ENCODE results near the gene CTTN.

CTTN gene

DNA sequence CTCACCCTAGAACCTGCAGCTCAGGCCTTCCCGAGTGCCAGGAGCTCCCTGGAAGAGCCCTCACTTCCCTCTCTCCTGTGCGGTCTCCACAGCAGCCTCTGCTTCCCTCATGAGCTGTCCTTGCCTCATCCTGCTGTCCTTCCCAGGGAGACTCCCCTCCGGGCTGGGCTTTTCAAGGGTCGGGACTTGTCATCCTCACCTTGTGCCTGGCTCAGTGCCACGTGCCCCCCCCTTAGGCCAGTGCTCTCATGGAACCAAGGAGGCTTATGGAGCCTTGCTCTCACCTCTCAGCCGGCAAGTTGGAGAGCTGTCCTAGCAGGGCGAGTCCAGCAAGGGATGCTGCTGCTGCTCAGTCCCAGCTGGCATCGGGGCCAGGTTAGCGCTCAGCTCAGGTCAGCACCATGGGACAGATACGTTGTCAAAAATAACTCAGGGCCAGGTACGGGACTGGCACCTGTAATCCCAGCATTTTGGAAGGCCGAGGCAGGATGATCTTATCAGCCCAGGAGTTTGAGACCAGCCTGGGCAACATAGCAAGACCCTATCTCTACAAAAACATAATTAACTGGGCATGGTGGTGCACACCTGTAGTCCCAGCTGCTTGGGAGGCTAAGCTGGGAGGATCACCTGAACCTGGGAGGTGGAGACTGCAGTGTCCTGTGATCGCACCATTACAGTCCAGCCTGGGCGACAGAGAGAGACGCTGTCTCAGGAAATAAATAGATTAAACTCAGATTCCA is 13.6 kb downstream of the CTTN start:
- H3K27ac Mint-ChIP-seq = no peak overlapping the region
- H3K4me3 Mint-ChIP-seq = no peak overlapping the region
- peaks cover 32% of the 10 kb centered on the region for H3K36me3 Mint-ChIP-seq
- H3K4me1 Mint-ChIP-seq = no peaks in the 10 kb centered on the region
- no peaks in the 10 kb centered on the region for H3K27me3 Mint-ChIP-seq
- H3K9me3 Mint-ChIP-seq = no peaks in the 10 kb centered on the region

GRCh38 chr11:70413151-70413550 is 14.8 kb downstream of the CTTN start:
- Mint-ChIP-seq H3K27ac (no peak overlapping the region), H3K27me3 (no peaks in the 10 kb centered on the region), H3K36me3 (peaks cover 32% of the 10 kb centered on the region)

DNA sequence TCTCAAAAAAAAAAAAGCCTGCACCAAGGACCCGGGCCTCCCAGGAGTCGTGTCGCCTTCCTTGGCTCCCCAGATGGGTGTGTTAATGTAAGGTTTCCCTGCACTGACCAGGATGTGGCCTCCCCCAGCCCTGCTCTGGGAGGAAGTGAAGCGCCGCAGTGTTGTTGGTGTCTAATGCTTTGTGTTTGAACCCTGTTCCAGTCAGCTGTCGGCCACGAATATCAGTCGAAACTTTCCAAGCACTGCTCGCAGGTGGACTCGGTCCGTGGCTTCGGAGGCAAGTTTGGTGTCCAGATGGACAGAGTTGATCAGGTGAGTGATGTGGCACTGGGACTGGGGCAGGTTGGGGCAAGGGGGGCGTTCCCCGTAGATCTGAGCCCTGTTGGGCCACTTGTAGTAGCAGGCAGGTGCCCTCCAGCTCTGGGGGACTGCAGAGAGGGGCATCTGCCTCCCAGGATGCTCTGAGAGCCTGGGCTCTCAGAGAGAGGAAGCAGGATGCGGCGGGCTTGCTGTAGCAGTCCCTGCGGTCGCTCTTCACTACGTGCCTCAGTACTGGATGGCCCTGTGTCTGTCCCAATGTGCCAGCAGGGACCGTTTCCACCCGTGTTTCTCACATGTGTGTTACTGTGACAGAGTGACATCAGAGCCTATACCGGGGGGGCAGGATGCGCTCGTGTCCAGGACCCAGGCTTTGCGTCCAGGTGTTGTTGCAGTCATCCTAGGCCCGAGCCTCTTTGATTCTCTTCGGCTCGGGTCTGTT is 16.2 kb downstream of the CTTN start:
- H3K4me1 Mint-ChIP-seq = no peaks in the 10 kb centered on the region
- H3K27me3 Mint-ChIP-seq = no peaks in the 10 kb centered on the region
- H3K4me3 Mint-ChIP-seq = no peak overlapping the region
- no peak overlapping the region for H3K27ac Mint-ChIP-seq
- peaks cover 29% of the 10 kb centered on the region for H3K36me3 Mint-ChIP-seq
- H3K9me3 Mint-ChIP-seq = no peaks in the 10 kb centered on the region

More at GRCh38 chr11:70413151-70413550, 14.8 kb downstream of the CTTN start:
- H3K9me3 Mint-ChIP-seq = no peaks in the 10 kb centered on the region
- H3K4me1 Mint-ChIP-seq = no peaks in the 10 kb centered on the region
- H3K4me3 Mint-ChIP-seq = no peak overlapping the region

GRCh38 chr11:70415191-70415590 is 16.9 kb downstream of the CTTN start:
- Mint-ChIP-seq H3K27ac (no peak overlapping the region), H3K4me3 (no peak overlapping the region), H3K9me3 (no peaks in the 10 kb centered on the region), H3K36me3 (peaks cover 27% of the 10 kb centered on the region), H3K27me3 (no peaks in the 10 kb centered on the region), H3K4me1 (no peaks in the 10 kb centered on the region)

- Mint-ChIP-seq H3K27ac (no peak overlapping the region), H3K4me3 (no peak overlapping the region), H3K9me3 (no peaks in the 10 kb centered on the region), H3K4me1 (no peaks in the 10 kb centered on the region), H3K36me3 (peaks cover 20% of the 10 kb centered on the region), H3K27me3 (no peaks in the 10 kb centered on the region)
Observed at GRCh38 chr11:70415642-70416395, 17.5 kb downstream of the CTTN start.

GRCh38 chr11:70416881-70417280 is 18.6 kb downstream of the CTTN start:
- Mint-ChIP-seq H3K9me3 (no peaks in the 10 kb centered on the region), H3K36me3 (peaks cover 19% of the 10 kb centered on the region), H3K27ac (no peak overlapping the region), H3K27me3 (no peaks in the 10 kb centered on the region), H3K4me3 (no peak overlapping the region), H3K4me1 (no peaks in the 10 kb centered on the region)

- Mint-ChIP-seq H3K27ac (no peak overlapping the region), H3K9me3 (no peaks in the 10 kb centered on the region), H3K4me1 (no peaks in the 10 kb centered on the region), H3K36me3 (peaks cover 11% of the 10 kb centered on the region), H3K27me3 (no peaks in the 10 kb centered on the region), H3K4me3 (no peak overlapping the region)
Observed at GRCh38 chr11:70418130-70418529, 19.8 kb downstream of the CTTN start.

DNA sequence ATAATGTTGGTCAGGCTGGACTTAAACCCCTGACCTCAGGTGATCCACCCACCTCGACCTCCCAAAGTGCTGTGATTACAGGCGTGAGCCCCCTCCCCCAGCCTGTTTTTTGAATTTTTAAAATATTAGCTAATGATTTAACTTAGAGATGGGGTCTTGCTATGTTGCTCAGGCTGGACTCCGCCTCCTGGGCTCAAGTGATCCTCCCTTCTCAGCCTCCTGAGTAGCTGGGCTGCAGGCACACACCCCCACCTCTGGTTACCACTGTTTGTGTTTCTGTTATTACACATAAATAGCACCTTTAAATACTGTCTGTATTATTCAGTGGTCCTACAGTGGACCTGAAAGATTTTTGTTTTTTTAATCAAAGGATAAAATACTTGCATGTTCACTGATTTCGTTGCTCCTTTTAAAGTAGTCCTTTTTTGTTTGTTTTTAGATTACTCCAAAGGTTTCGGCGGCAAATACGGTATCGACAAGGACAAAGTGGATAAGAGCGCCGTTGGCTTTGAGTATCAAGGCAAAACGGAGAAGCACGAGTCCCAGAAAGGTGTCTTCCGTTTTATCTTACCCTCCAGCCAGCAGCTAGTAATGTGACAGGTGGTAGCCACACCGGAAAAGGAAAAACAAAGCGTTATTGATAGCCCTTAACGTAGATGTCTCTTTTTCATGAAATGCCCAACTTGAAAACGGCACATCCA is 21.1 kb downstream of the CTTN start:
- Mint-ChIP-seq H3K27ac (no peak overlapping the region), H3K27me3 (no peaks in the 10 kb centered on the region), H3K4me1 (no peaks in the 10 kb centered on the region), H3K9me3 (no peaks in the 10 kb centered on the region), H3K36me3 (peaks cover 11% of the 10 kb centered on the region), H3K4me3 (no peak overlapping the region)

- Mint-ChIP-seq H3K4me3 (no peak overlapping the region), H3K27ac (no peak overlapping the region), H3K36me3 (peaks cover 10% of the 10 kb centered on the region), H3K9me3 (no peaks in the 10 kb centered on the region), H3K4me1 (no peaks in the 10 kb centered on the region), H3K27me3 (no peaks in the 10 kb centered on the region)
Observed at GRCh38 chr11:70420008-70420464, 21.7 kb downstream of the CTTN start.

- no peak overlapping the region for H3K4me3 Mint-ChIP-seq
- H3K9me3 Mint-ChIP-seq = no peaks in the 10 kb centered on the region
- peaks cover 5% of the 10 kb centered on the region for H3K36me3 Mint-ChIP-seq
- no peaks in the 10 kb centered on the region for H3K27me3 Mint-ChIP-seq
- no peak overlapping the region for H3K27ac Mint-ChIP-seq
- no peaks in the 10 kb centered on the region for H3K4me1 Mint-ChIP-seq
Observed at GRCh38 chr11:70420496-70420895, 22.2 kb downstream of the CTTN start.

- Mint-ChIP-seq H3K27ac (no peak overlapping the region), H3K9me3 (no peaks in the 10 kb centered on the region), H3K27me3 (no peaks in the 10 kb centered on the region), H3K4me1 (no peaks in the 10 kb centered on the region), H3K36me3 (peaks cover 8% of the 10 kb centered on the region), H3K4me3 (no peak overlapping the region)
Observed at GRCh38 chr11:70421123-70421522, 22.8 kb downstream of the CTTN start.

DNA sequence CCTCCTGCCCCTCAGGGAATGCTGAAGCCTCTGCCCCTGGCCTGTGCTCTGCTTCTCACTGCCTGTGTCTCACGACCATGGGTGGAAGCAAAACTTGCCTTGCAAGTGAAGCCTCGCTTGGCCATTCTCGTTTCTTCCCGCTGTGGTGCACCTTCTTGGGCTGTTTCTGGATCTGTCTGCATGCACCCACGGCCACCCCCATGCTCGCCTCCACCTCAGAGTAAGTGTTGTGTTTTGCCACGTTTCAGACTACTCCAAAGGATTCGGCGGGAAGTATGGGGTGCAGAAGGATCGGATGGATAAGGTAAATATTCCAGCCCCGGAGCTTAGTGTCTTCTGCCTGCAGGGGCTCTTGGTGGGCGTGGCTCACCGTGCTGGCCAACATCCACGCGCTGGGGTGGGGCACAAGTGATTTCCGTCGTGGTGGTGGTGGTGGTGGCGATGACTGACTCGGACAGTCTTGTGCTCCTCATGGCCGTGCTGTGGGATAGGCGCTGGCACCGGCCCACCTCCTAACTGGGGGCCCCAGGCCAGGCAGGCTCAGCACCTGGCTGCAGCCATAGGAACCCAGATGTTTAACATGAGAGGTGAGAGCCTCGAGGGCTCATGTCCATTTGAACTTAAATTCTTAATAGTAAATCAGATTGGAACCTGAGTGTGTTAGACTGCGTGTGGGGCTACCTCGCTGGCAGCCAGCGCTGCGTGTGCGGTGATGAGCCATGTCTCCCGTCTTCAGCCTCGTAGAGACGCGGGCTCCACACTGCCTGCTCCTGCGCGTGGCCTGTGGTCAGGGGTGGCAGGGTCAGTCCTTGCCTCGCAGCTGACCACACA is 24.6 kb downstream of the CTTN start:
- Mint-ChIP-seq H3K4me1 (no peaks in the 10 kb centered on the region), H3K9me3 (no peaks in the 10 kb centered on the region), H3K27ac (no peak overlapping the region), H3K27me3 (no peaks in the 10 kb centered on the region), H3K4me3 (no peak overlapping the region), H3K36me3 (peaks cover 8% of the 10 kb centered on the region)

DNA sequence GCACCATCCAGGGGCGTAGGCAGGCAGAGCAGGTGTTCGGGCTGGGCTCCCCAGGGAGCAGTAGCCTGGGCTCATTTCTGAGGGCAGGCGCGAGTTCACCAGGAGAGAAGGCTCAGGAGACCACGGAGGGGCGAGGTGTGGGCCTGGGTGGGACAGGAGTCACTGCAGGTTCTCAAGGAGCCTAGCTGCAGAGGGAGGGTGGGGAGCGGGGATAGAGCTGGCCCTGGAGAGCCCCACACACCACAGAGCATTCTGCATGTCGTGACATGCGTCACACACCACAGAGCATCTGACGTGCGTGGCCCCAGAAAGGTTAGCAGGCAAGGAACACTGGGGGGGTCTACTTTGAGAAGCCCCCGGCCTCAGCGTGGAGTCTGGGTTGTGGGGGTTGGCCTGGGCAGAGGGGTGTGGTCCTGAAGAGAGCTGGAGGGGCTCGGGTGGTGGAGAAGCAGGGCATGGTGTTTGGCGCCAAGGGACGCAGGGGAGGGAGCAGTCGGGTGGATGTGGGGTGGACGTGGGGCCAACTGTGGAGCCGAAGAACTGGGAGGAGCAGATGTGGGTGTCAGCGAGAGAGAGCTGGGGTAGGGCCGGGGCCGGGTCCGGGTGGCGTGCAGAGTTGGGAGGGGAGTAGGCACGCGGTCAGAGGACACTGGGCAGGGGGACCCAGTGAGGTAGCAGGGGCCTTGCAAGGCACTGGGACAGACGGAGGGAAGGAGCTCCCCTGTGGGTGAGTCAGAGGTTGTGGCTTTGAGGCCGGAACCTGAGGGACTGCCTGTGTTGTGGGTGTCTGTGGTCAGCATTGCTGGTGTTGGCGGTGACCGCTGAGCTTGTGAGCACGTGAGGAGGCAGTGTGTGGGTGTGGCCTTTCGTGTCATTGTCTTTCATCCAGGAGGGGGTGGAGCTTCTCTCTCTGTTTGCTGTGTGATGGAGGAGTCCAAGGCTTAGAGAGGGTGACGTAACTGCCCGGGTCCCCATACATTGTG is 25.5 kb downstream of the CTTN start:
- Mint-ChIP-seq H3K4me3 (no peak overlapping the region), H3K36me3 (peaks cover 8% of the 10 kb centered on the region), H3K9me3 (no peaks in the 10 kb centered on the region), H3K27ac (peak overlapping the region; percentile 12), H3K4me1 (no peaks in the 10 kb centered on the region), H3K27me3 (no peaks in the 10 kb centered on the region)

All from activated naive CD4-positive, alpha-beta T cell treated with anti-CD3 and anti-CD28 coated beads, Interleukin-2, amount 50 U/mL, for 24 hours (primary cell).